Measurements from ENCODE around the gene CASS4.
A peak's percentile ranks its signal among the peaks of the same experiment; 100 is the strongest.

- TF ChIP-seq CTCF (IDR thresholded peaks at IDR 0.05), result no peak
- peak; percentile 83 for TF ChIP-seq POLR2AphosphoS5 (IDR thresholded peaks at IDR 0.05; ENCODE audit: low read depth, low read length)
Measured at GRCh38 chr20:56392132-56392880, 19.8 kb upstream of the CASS4 start, which contains the start of the genes AURKA and CSTF1.

Data from Panc1 (cell line).